ENCODE measurements around the gene NR2F1. TPM values are rescaled to one million over a fixed set of nuclear protein-coding genes. Genes with fewer than 3 reads are reported as not detected.

The NR2F1 gene
- total and polyA plus RNA-seq, 7 donors: 0.39 to 1.4 (median 1.2) TPM

GRCh38 chr5:93580927-93581445, 2.0 kb upstream of the NR2F1 start, which contains the start of gene NR2F1-AS1:
Gene NR2F1-AS1 (minus strand): TSS chr5:93581219.
- H3K27me3 ChIP-seq (ENCODE audit: insufficient read depth in 3 of 3, low read length in 2 of 3): peaks cover 0 to 38% (median 0%) of the 10 kb centered on the region in 3 donors
- no peak for DNase-seq
- peaks cover 7% of the 10 kb centered on the region for H3K4me1 ChIP-seq
- no peaks in the 10 kb centered on the region for H3K9me3 ChIP-seq
- H3K4me3 ChIP-seq: peak within 1 kb of the TSS; percentile 71
- TF ChIP-seq CTCF (IDR thresholded peaks at IDR 0.05): no peak
- 0 to 1% (median 1%) methylated on average over 41 of the region's 41 CpGs for WGBS, 3 donors
- intact Hi-C loops (cut with DNase I): loop anchor here (2.0 to 10.0 kb wide), 4 partner anchors 41 to 336 kb away; no protein-coding TSS in a partner anchor
- no peak within 1 kb of the TSS for H3K27ac ChIP-seq
- peak; percentile 31 to 51 (median 40) for ATAC-seq
- H3K36me3 ChIP-seq (ENCODE audit: insufficient read depth in 1 of 2, low read depth in 1 of 2): no peaks in the 10 kb centered on the region

GRCh38 chr5:93582167-93582462, 907 bp upstream of the NR2F1 start:
- Histone ChIP-seq H3K9me3 (no peaks in the 10 kb centered on the region), H3K36me3 (ENCODE audit: insufficient read depth in 1 of 2, low read depth in 1 of 2) (no peaks in the 10 kb centered on the region), H3K4me1 (peaks cover 7% of the 10 kb centered on the region), H3K27ac (no peak overlapping the region), H3K4me3 (peak overlapping the region; percentile 71), H3K27me3 (ENCODE audit: insufficient read depth in 3 of 3, low read length in 2 of 3) (peaks cover 0 to 40% (median 0%) of the 10 kb centered on the region in 3 donors)
- no peak for ATAC-seq
- WGBS, 3 donors: 0 to 4% (median 1%) methylated on average over 2 of the region's 2 CpGs
- no peak for TF ChIP-seq CTCF (IDR thresholded peaks at IDR 0.05)
- intact Hi-C loops (cut with DNase I): loop anchor here (5.0 to 10.0 kb wide), 3 partner anchors 40 to 335 kb away; no protein-coding TSS in a partner anchor
- DNase-seq: no peak

DNA sequence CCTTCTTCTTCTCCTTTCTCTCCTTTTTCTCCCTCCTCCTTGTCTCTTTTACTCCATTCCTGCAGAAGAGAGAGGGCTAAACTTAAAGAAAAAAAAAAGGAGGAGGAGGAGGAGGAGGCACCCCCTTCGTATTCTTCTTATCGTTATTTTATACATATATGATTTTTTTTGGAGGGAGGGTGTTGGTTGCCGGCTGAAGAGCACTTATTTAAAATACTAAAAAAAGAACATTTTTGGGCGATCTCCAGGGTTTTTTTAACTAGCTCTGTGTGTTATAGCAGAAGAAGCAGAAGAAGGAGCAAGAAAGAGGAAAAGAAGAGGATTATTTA, 381 bp downstream of the NR2F1 start:
- DNase-seq (no peak), ATAC-seq (no peak)
- H3K9me3 ChIP-seq: no peaks in the 10 kb centered on the region
- H3K4me3 ChIP-seq: peak overlapping the region; percentile 71
- H3K4me1 ChIP-seq: peaks cover 7% of the 10 kb centered on the region
- intact Hi-C loops (cut with DNase I): loop anchor here (5.0 to 10.0 kb wide), 3 partner anchors 39 to 334 kb away; no protein-coding TSS in a partner anchor
- H3K27me3 ChIP-seq (ENCODE audit: insufficient read depth in 3 of 3, low read length in 2 of 3): peaks cover 0 to 31% (median 0%) of the 10 kb centered on the region in 3 donors
- H3K36me3 ChIP-seq (ENCODE audit: insufficient read depth in 1 of 2, low read depth in 1 of 2): no peaks in the 10 kb centered on the region
- peak overlapping the region; percentile 41 for H3K27ac ChIP-seq
- no peak for TF ChIP-seq CTCF (IDR thresholded peaks at IDR 0.05)
- 1 to 2% (median 1%) methylated on average over 4 of the region's 4 CpGs for WGBS, 3 donors

DNA sequence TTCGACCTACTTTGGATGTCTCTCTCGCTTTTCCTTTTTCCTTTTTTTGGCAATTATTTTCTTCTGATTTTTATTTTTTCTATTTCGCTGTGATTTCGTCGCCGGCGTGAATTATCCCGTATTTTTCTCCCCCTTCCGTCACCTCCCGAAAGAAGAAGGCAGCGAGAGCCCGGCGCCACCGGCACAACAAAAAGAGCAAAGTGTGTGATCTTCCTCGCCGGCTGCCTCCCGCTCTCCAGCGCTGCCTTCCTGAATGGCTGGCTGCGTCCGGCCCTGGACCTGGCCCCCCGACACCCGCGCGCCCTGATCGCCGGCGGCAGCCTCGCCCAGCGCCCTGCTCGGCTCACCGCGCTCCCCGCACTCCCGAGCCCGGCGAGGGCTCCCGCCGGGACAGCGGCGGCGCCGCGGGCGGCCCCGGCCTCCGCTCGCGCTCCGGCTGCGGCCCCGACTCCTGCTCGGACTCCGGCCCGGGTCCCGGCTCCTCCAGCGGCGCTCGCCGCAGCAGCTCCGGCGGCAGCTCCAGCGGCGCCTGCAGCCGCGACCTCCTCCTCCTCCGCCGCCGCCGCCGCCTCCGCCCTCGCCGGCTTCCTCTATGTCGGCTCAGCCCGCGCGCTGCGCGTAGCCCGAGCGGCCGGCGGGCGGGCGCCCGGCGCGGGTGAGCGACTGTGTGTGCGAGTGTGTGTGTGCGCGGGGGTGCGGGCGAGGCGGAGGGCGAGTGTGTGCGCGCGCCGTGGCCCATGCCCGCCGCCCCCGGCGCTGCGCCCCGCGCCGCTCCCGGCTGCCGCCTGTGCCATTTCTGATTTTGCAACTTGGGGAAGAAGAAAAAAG, 960 bp downstream of the NR2F1 start:
- Histone ChIP-seq H3K4me1 (peaks cover 6% of the 10 kb centered on the region), H3K9me3 (no peaks in the 10 kb centered on the region), H3K4me3 (peak overlapping the region; percentile 71), H3K27ac (peak overlapping the region; percentile 41), H3K27me3 (ENCODE audit: insufficient read depth in 3 of 3, low read length in 2 of 3) (peaks cover 0 to 29% (median 0%) of the 10 kb centered on the region in 3 donors), H3K36me3 (ENCODE audit: insufficient read depth in 1 of 2, low read depth in 1 of 2) (no peaks in the 10 kb centered on the region)
- 1% methylated on average over 67 to 110 of the region's 110 CpGs for WGBS, 3 donors
- peak; percentile 45 to 81 for DNase-seq
- peak in 2 of 4 donors; percentile 17 to 35 for ATAC-seq
- TF ChIP-seq CTCF (IDR thresholded peaks at IDR 0.05): no peak
- intact Hi-C loops (cut with DNase I): loop anchor here (5.0 to 10.0 kb wide), 3 partner anchors 38 to 333 kb away; no protein-coding TSS in a partner anchor

Measured in psoas muscle (tissue), 8 donors.